CD4-positive, alpha-beta memory T cell (primary cell): Measurements from ENCODE around the gene C15orf39. TPM values are rescaled to one million over a fixed set of nuclear protein-coding genes. Genes with fewer than 3 reads are reported as not detected.

ENCODE experiments used
- CTCF ChIA-PET: fragments of 350-600 bp; sonication (Branson Sonifier 250); formaldehyde crosslinking; loops from one replicate; lab custom pipeline; 2021; ENCODE audit warnings: inconsistent platforms; ENCODE audit not compliant: partially characterized antibody; lab: Charles Lee
- POLR2A ChIA-PET: fragments of 350-600 bp; sonication (Branson Sonifier 250); formaldehyde crosslinking; loops from one replicate; lab custom pipeline; 2021; ENCODE audit not compliant: partially characterized antibody; lab: Charles Lee
- DNase-seq, 5 donors: peaks; one replicate each; pipeline versions ENCODE4 v3.0.0 to v3.0.0-alpha.2; 2020 to 2022; ENCODE audit warnings: mixed read lengths in 1 of 5
- H3K27ac ChIP-seq: one replicate; pipeline ENCODE4 v1.7.0; 2013; ENCODE audit warnings: low read depth, low read length
- H3K27me3 ChIP-seq: 2 replicates; pipeline ENCODE4 v1.7.0; 2013; ENCODE audit warnings: mild to moderate bottlenecking, low read length, moderate library complexity; ENCODE audit not compliant: insufficient read depth
- H3K36me3 ChIP-seq: 2 replicates; pipeline ENCODE4 v1.7.0; 2013; ENCODE audit warnings: mild to moderate bottlenecking, low read length, moderate library complexity; ENCODE audit not compliant: insufficient read depth
- H3K4me1 ChIP-seq: 2 replicates; pipeline ENCODE4 v1.7.0; 2013; ENCODE audit warnings: mild to moderate bottlenecking, low read length, moderate library complexity; ENCODE audit not compliant: insufficient read depth
- H3K4me3 ChIP-seq, 2 donors: one replicate each; pipeline ENCODE4 v1.7.0; 2013; ENCODE audit warnings: low read length in 2 of 2, mild to moderate bottlenecking in 1 of 2
- H3K9me3 ChIP-seq, 2 donors: one replicate each; pipeline ENCODE4 v1.7.0; 2013; ENCODE audit warnings: low read length in 2 of 2, control low read depth in 1 of 2; ENCODE audit not compliant: control insufficient read depth in 1 of 2
- H3K27ac Mint-ChIP-seq, 7 donors: one replicate each; pipeline ENCODE4 v1.8.0; 2020 to 2021; ENCODE audit warnings: mixed read lengths in 7 of 7, mild to moderate bottlenecking in 6 of 7, inconsistent platforms in 3 of 7, moderate library complexity in 3 of 7
- H3K27me3 Mint-ChIP-seq, 2 donors: one replicate each; pipeline ENCODE4 v1.8.0; 2020 to 2021; ENCODE audit warnings: mixed read lengths in 2 of 2
- H3K36me3 Mint-ChIP-seq, 2 donors: one replicate each; pipeline ENCODE4 v1.8.0; 2020 to 2021; ENCODE audit warnings: mixed read lengths in 2 of 2, inconsistent platforms in 1 of 2, mild to moderate bottlenecking in 1 of 2
- H3K4me1 Mint-ChIP-seq, 4 donors: one replicate each; pipeline ENCODE4 v1.8.0; 2020 to 2021; ENCODE audit warnings: mixed read lengths in 4 of 4, mild to moderate bottlenecking in 1 of 4
- H3K4me3 Mint-ChIP-seq, 8 donors: one replicate each; pipeline ENCODE4 v1.8.0; 2020 to 2021; ENCODE audit warnings: mixed read lengths in 8 of 8, mild to moderate bottlenecking in 7 of 8, moderate library complexity in 6 of 8, inconsistent platforms in 3 of 8
- H3K9me3 Mint-ChIP-seq, 8 donors: one replicate each; pipeline ENCODE4 v1.8.0; 2020 to 2021; ENCODE audit warnings: mixed read lengths in 8 of 8, mild to moderate bottlenecking in 5 of 8, inconsistent platforms in 3 of 8, moderate library complexity in 1 of 8
- intact Hi-C: fragments of 100-400 bp; cut with micrococcal nuclease; formaldehyde crosslinking; loops from one replicate; pipeline ENCODE4 v1.15.1; 2023
- polyA plus RNA-seq, 2 donors: library from polyadenylated mRNA; unstranded; fragments of 300-500 nt; fragmentation: Illumina TruSeq; gene quantifications; one replicate each; pipeline ENCODE4 v1.2.3, GENCODE V29; 2021
- total RNA-seq, 2 experiments: library from RNA; stranded (reverse); gene quantifications; one replicate each; pipeline ENCODE4 v1.2.3, GENCODE V29; 2021

C15orf39 gene
- total and polyA plus RNA-seq, 4 experiments from 2014 or later = 0.36 to 27.0 (median 15.2) TPM

DNA sequence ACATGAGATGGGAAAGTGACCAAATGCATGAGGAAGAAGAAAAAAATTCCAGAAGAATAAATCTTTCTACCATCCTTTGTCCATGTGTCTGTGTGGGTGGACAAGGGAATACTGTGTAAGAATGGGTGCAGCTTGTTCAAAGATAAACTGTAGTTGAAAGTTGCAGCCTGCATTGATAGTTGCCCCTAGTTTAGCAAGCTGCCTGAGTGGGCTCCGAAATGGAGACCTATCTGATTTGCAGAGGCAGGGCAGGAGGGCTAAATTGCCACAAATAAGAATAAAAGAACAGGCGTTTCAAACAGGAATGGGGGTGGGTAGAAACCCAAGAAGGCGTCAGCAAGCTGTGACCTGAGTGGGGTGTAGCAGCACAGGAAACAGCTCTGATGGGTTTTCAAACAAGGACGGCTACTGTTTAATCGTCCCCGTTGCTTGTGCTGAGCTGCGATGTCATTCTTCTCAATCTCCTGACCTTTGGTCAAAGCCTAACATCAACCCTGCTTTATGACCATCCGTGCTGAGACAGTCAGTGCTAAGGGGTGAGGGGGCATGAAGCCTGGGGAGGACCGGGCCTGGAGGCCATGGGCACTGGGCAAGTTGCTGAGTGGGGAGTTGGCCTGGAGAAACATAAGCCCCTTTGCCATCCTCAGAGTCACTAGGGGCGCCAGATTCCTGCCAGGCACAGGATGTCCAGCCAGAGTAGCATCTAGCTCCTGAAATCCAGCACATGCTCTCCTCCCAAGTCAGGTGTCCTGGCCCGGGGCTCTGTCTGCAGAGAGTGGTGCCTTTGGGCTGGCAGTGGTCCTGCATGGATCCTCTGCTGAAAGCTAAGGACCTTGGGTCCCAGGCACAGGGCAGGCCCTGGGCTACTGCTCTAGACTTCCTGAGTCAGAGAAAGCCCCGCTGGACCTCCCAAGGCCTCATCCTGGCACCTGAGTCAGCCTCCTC lies 19.2 kb upstream of the C15orf39 start:
- H3K4me3 Mint-ChIP-seq = no peak overlapping the region
- H3K27ac Mint-ChIP-seq = no peak overlapping the region
- no peaks in the 10 kb centered on the region for H3K36me3 Mint-ChIP-seq
- peaks cover 7% of the 10 kb centered on the region for H3K4me1 ChIP-seq
- no peaks in the 10 kb centered on the region for H3K9me3 ChIP-seq
- H3K27me3 ChIP-seq = no peaks in the 10 kb centered on the region
- H3K36me3 ChIP-seq = no peaks in the 10 kb centered on the region
- no peak for DNase-seq
- POLR2A ChIA-PET = interaction anchor here (0.6 kb wide), 1 partner anchor 273 kb away, joined by 3 read pairs; no protein-coding TSS in a partner anchor
- H3K9me3 Mint-ChIP-seq = no peaks in the 10 kb centered on the region
- peaks cover 18 to 23% of the 10 kb centered on the region in 2 donors for H3K27me3 Mint-ChIP-seq
- H3K4me3 ChIP-seq = no peak overlapping the region
- intact Hi-C loops = no loop called here
- CTCF ChIA-PET = no interaction called here
- peaks cover 3 to 15% (median 6%) of the 10 kb centered on the region in 4 donors for H3K4me1 Mint-ChIP-seq
- H3K27ac ChIP-seq = no peak overlapping the region

DNA sequence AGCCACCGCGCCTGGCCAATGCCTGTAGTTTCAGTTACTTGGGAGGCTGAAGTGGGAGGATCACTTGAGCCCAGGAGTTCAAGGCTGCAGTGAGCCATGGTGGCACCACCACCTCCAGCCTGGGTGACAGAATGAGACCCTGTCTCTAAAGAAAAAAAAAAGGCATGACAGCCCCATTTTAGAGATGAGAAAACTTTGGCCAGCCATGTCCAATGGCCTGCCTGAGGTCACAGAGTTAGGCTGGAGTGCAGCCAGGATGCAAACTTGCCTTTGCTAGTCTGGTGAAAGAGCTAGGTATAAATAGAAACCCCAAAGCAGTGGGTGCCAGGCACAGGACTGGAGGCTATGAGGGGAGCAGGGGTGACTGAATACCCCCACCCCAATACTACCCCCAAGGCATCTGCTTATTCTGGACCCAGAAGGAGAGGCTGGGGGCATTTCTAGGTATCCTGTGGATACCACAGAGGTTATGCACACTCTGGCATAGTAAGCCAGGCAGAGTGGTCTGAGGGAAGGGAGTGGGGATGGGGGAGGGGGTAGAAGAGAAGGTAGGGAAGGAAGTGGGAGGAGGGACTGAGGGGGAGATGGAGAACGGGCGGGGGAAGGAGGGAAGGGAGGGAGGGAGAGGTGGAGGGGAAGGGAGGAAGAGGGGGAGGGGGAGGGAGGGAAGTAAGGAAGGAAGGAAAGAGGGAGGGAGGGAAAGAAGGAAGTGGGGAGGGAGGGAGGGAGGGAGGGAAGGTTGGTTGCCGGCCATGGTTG lies 16.2 kb upstream of the C15orf39 start:
- H3K36me3 Mint-ChIP-seq = no peaks in the 10 kb centered on the region
- ChIA-PET POLR2A (no interaction called here), CTCF (no interaction called here)
- no peak overlapping the region for H3K27ac Mint-ChIP-seq
- H3K4me3 ChIP-seq = no peak overlapping the region
- DNase-seq = no peak
- intact Hi-C loops = no loop called here
- peaks cover 4 to 16% of the 10 kb centered on the region in 2 donors for H3K27me3 Mint-ChIP-seq
- no peaks in the 10 kb centered on the region for H3K27me3 ChIP-seq
- peaks cover 0 to 5% (median 3%) of the 10 kb centered on the region in 4 donors for H3K4me1 Mint-ChIP-seq
- no peaks in the 10 kb centered on the region for H3K4me1 ChIP-seq
- H3K9me3 ChIP-seq = no peaks in the 10 kb centered on the region
- H3K9me3 Mint-ChIP-seq = no peaks in the 10 kb centered on the region
- no peak overlapping the region for H3K4me3 Mint-ChIP-seq
- H3K36me3 ChIP-seq = no peaks in the 10 kb centered on the region
- no peak overlapping the region for H3K27ac ChIP-seq

DNA sequence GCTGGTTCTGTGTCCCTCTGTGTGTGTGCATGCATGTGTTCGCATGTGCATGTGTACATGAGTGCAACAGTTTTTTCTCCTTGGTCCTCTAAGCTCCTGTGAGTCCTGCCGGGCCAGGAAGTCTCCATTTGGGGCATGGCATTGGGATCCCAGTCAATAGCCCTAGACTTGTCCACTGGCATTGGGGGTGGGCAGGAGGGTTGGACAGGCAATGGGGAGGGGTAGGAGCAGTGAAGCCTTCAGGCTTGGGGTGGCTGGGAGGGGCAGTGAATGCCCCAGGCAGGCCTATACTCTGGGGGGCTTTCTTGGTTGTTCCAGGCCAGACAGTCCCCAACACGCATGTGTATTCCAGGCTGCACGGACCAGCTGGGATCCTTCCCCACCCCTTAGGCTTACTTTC lies 15.6 kb upstream of the C15orf39 start:
- no peak for DNase-seq
- no peak overlapping the region for H3K27ac ChIP-seq
- H3K36me3 ChIP-seq = no peaks in the 10 kb centered on the region
- H3K27me3 ChIP-seq = no peaks in the 10 kb centered on the region
- peaks cover 0 to 5% (median 3%) of the 10 kb centered on the region in 4 donors for H3K4me1 Mint-ChIP-seq
- H3K27ac Mint-ChIP-seq = no peak overlapping the region
- ChIA-PET CTCF (no interaction called here), POLR2A (no interaction called here)
- H3K9me3 ChIP-seq = no peaks in the 10 kb centered on the region
- H3K4me1 ChIP-seq = no peaks in the 10 kb centered on the region
- H3K4me3 Mint-ChIP-seq = no peak overlapping the region
- intact Hi-C loops = no loop called here
- no peaks in the 10 kb centered on the region for H3K36me3 Mint-ChIP-seq
- no peak overlapping the region for H3K4me3 ChIP-seq
- H3K27me3 Mint-ChIP-seq = peaks cover 4 to 11% of the 10 kb centered on the region in 2 donors
- H3K9me3 Mint-ChIP-seq = no peaks in the 10 kb centered on the region

DNA sequence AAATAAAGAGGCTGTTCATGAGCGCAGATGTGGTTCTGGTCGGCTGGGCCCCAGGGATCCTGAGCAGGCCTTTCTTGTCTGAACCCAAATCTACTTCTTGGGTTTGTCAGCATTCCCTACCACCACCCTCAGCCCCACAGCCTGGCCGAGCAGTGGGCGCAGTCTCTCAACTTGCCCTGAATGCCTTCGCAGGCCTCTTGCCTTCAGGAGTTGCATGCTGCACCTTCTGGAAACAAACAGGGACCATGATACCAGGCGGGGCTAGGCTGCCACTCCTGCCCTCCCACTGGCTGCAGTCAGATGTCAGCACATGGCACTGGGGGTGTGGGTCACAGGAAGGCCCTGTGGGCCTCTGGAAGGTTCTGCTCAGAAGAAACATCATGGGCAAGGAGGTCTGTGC lies 13.2 kb upstream of the C15orf39 start:
- H3K27me3 Mint-ChIP-seq = peaks cover 0 to 4% of the 10 kb centered on the region in 2 donors
- Histone ChIP-seq H3K4me3 (no peak overlapping the region), H3K36me3 (no peaks in the 10 kb centered on the region), H3K27ac (no peak overlapping the region), H3K27me3 (no peaks in the 10 kb centered on the region), H3K4me1 (no peaks in the 10 kb centered on the region), H3K9me3 (no peaks in the 10 kb centered on the region)
- no peak overlapping the region for H3K27ac Mint-ChIP-seq
- no peak for DNase-seq
- ChIA-PET POLR2A (no interaction called here), CTCF (no interaction called here)
- peaks cover 0 to 5% (median 3%) of the 10 kb centered on the region in 4 donors for H3K4me1 Mint-ChIP-seq
- intact Hi-C loops = no loop called here
- H3K36me3 Mint-ChIP-seq = no peaks in the 10 kb centered on the region
- no peaks in the 10 kb centered on the region for H3K9me3 Mint-ChIP-seq
- H3K4me3 Mint-ChIP-seq = no peak overlapping the region

DNA sequence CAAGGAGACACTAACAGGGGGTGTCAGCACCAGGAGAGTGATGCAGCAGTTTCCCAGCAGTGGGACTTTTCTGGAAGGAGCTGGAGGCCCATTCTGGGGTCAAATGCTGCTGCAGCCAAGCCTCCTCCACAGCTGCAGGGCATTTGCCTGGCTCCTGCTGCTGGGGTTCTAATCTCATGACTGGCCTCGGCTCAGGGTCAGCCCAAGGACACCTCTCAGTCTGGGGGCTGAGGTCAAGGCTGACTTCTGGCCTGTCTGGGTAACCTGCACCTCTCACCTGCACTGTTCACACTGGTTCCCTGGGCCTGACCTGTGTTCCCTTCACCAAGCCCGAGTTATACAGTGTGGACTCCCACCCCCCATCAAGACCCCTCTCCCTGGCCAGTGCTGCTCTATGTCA lies 10.4 kb upstream of the C15orf39 start:
- no peaks in the 10 kb centered on the region for H3K36me3 Mint-ChIP-seq
- H3K27ac ChIP-seq = no peak overlapping the region
- H3K9me3 ChIP-seq = no peaks in the 10 kb centered on the region
- POLR2A ChIA-PET = no interaction called here
- no peak overlapping the region for H3K4me3 ChIP-seq
- no peak for DNase-seq
- peak overlapping the region in 1 of 7 donors; percentile 31 for H3K27ac Mint-ChIP-seq
- H3K36me3 ChIP-seq = no peaks in the 10 kb centered on the region
- no peak overlapping the region for H3K4me3 Mint-ChIP-seq
- no peaks in the 10 kb centered on the region for H3K9me3 Mint-ChIP-seq
- H3K27me3 ChIP-seq = no peaks in the 10 kb centered on the region
- CTCF ChIA-PET = interaction anchor here (2.4 kb wide), 1 partner anchor 10 kb away, joined by 8 read pairs; the partner anchor contains the start of gene C15orf39
- peaks cover 0 to 5% (median 3%) of the 10 kb centered on the region in 4 donors for H3K4me1 Mint-ChIP-seq
- no peaks in the 10 kb centered on the region for H3K4me1 ChIP-seq
- intact Hi-C loops = no loop called here
- H3K27me3 Mint-ChIP-seq = peaks cover 0 to 4% of the 10 kb centered on the region in 2 donors

DNA sequence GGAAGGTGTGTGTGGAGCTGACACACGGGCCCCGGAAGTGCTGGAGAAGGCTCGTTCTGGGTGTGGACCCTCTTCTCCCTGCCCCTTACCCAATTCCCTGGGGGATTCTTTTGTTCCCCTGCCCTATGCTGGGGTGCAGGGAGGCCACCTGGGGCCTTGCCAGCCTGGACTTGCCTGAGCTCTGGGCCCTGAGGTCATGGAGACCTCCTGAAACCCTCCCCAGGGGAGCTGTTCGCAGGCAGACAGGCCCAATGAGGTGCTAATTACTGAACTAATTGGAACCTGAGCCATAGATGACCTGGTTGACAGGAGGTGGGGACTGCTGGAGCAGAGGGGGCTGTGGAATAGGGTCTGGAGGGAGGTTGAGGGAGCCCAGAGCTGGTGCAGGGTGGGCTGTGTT lies 9.4 kb upstream of the C15orf39 start:
- CTCF ChIA-PET = interaction anchor here (2.4 kb wide), 1 partner anchor 9 kb away, joined by 8 read pairs; the partner anchor contains the start of gene C15orf39
- H3K4me3 Mint-ChIP-seq = no peak overlapping the region
- intact Hi-C loops = no loop called here

DNA sequence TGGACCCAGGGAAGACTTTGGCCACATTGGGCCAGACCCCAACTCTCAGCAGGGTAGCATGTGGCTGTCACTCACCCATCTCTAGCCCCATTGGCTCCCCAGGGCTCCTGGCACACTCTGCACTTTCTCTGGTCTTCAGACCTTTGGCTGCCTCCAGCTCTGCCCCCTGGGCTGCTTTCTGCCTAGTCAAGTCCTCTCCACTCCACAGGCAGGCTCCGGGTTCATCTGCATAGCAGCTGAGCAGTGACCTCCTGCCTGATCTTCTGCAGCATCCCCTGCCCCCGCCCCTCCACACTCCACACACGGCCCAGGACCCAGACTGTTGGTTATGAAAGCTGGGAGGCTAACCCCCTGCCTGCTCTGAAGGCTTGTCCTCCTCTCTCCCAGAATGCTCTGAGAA lies 8.4 kb upstream of the C15orf39 start:
- Mint-ChIP-seq H3K9me3 (no peaks in the 10 kb centered on the region), H3K27me3 (peaks cover 0 to 4% of the 10 kb centered on the region in 2 donors), H3K36me3 (no peaks in the 10 kb centered on the region), H3K27ac (no peak overlapping the region), H3K4me3 (no peak overlapping the region), H3K4me1 (no peaks in the 10 kb centered on the region)
- H3K4me3 ChIP-seq = no peak overlapping the region
- ChIA-PET POLR2A (interaction anchor here (1.3 kb wide), 1 partner anchor 22 kb away, joined by 3 read pairs; no protein-coding TSS in a partner anchor), CTCF (no interaction called here)
- no peaks in the 10 kb centered on the region for H3K36me3 ChIP-seq
- intact Hi-C loops = no loop called here
- no peaks in the 10 kb centered on the region for H3K9me3 ChIP-seq
- no peaks in the 10 kb centered on the region for H3K4me1 ChIP-seq
- H3K27me3 ChIP-seq = no peaks in the 10 kb centered on the region
- no peak overlapping the region for H3K27ac ChIP-seq
- DNase-seq = no peak

More for the DNA sequence above, 9.4 kb upstream of the C15orf39 start:
- Mint-ChIP-seq H3K27ac (no peak overlapping the region), H3K9me3 (no peaks in the 10 kb centered on the region), H3K27me3 (peaks cover 0 to 4% of the 10 kb centered on the region in 2 donors), H3K36me3 (no peaks in the 10 kb centered on the region), H3K4me1 (no peaks in the 10 kb centered on the region)
- no peak overlapping the region for H3K27ac ChIP-seq
- POLR2A ChIA-PET = interaction anchor here (0.6 kb wide), 1 partner anchor 9 kb away, joined by 5 read pairs; the partner anchor contains the start of gene C15orf39
- no peaks in the 10 kb centered on the region for H3K27me3 ChIP-seq
- no peak overlapping the region for H3K4me3 ChIP-seq
- no peaks in the 10 kb centered on the region for H3K4me1 ChIP-seq
- no peaks in the 10 kb centered on the region for H3K9me3 ChIP-seq
- no peaks in the 10 kb centered on the region for H3K36me3 ChIP-seq
- DNase-seq = no peak
